Vagina (tissue), 2 donors: ENCODE results near the gene GALE. TPM values are rescaled to one million over a fixed set of nuclear protein-coding genes. Genes with fewer than 3 reads are reported as not detected.

Experiments
- DNase-seq, 2 donors: peaks; one replicate each; pipeline ENCODE4 v3.0.0-alpha.2; 2017; ENCODE audit errors: extremely low spot score in 2 of 2
- H3K27ac ChIP-seq: fragments of 200-600 bp; sonication (generic); one replicate; pipeline ENCODE4 v1.5.1; 2019
- H3K27me3 ChIP-seq: fragments of 200-600 bp; sonication (generic); one replicate; pipeline ENCODE4 v1.5.1; 2019
- H3K36me3 ChIP-seq, 2 donors: fragments of 200-600 bp; sonication (generic); one replicate each; pipeline ENCODE4 v1.5.1; 2017 to 2019
- H3K4me1 ChIP-seq: fragments of 200-600 bp; sonication (generic); one replicate; pipeline ENCODE4 v1.5.1; 2019
- H3K4me3 ChIP-seq, 2 donors: fragments of 200-600 bp; sonication (generic); 1 replicate in 1 of 2; 2 replicates in 1 of 2; pipeline ENCODE4 v1.5.1; 2016 to 2019
- H3K9me3 ChIP-seq: fragments of 200-600 bp; sonication (generic); one replicate; pipeline ENCODE4 v1.5.1; 2019
- POLR2A ChIP-seq, 2 donors: fragments of 450-650 bp; IDR thresholded peaks; one replicate each; pipeline ENCODE4 v1.6.1; 2017; ENCODE audit warnings: antibody characterized with exemption in 2 of 2, mild to moderate bottlenecking in 2 of 2, moderate library complexity in 2 of 2
- POLR2AphosphoS5 ChIP-seq, 2 donors: sonication (generic); formaldehyde crosslinking; IDR thresholded peaks; one replicate each; pipeline ENCODE4 v1.9.0; 2017; ENCODE audit warnings: antibody characterized with exemption in 2 of 2, mild to moderate bottlenecking in 2 of 2, low read depth in 1 of 2; ENCODE audit not compliant: insufficient read depth in 1 of 2
- intact Hi-C: fragments of 100-400 bp; cut with DNase I; formaldehyde crosslinking; loops from one replicate; pipeline ENCODE4 v1.15.1; 2023
- total RNA-seq: library from RNA; depleted of rRNA; stranded (reverse); fragments of >200 nt; gene quantifications from one replicate; pipeline ENCODE4 v1.2.3, GENCODE V29; 2016
- TF ChIP-seq, protein P1 (sequence below), 3 experiments: fragments of 450-650 bp in 2 of 3; fragments of 200-600 bp in 1 of 3; sonication (generic) in 1 of 3; IDR thresholded peaks; one replicate each; pipeline ENCODE4 v1.5.1; 2017 to 2019; ENCODE audit warnings: antibody characterized with exemption in 3 of 3, mild to moderate bottlenecking in 2 of 3, moderate library complexity in 2 of 3

The GALE gene
- total RNA-seq, 1 donor from 2014 or later = 12.3 TPM

DNA sequence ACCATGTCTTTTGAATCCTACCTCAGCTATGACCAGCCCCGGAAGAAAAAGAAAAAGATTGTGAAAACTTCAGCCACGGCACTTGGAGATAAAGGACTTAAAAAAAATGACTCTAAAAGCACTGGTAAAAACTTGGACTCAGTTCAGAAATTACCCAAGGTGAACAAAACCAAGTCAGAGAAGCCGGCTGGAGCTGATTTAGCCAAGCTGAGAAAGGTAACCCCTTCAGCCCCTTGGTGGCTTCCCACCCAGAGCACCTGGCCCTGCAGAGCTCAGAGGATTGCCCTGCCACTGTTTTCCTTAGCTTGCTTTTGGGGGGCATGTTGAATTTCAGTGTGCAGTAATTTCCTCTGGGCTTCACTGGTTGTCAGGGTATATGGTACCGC, 48.7 kb downstream of the GALE start:
- TF ChIP-seq POLR2AphosphoS5 (IDR thresholded peaks at IDR 0.05; ENCODE audit: insufficient read depth in 1 of 2, low read depth in 1 of 2) (no peak), POLR2A (IDR thresholded peaks at IDR 0.05) (no peak)
- TF ChIP-seq, protein P1, sequence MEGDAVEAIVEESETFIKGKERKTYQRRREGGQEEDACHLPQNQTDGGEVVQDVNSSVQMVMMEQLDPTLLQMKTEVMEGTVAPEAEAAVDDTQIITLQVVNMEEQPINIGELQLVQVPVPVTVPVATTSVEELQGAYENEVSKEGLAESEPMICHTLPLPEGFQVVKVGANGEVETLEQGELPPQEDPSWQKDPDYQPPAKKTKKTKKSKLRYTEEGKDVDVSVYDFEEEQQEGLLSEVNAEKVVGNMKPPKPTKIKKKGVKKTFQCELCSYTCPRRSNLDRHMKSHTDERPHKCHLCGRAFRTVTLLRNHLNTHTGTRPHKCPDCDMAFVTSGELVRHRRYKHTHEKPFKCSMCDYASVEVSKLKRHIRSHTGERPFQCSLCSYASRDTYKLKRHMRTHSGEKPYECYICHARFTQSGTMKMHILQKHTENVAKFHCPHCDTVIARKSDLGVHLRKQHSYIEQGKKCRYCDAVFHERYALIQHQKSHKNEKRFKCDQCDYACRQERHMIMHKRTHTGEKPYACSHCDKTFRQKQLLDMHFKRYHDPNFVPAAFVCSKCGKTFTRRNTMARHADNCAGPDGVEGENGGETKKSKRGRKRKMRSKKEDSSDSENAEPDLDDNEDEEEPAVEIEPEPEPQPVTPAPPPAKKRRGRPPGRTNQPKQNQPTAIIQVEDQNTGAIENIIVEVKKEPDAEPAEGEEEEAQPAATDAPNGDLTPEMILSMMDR (IDR thresholded peaks at IDR 0.05) = no peak
- Histone ChIP-seq H3K27me3 (no peaks in the 10 kb centered on the region), H3K36me3 (peaks cover 22 to 66% of the 10 kb centered on the region in 2 donors), H3K27ac (no peak overlapping the region), H3K9me3 (no peaks in the 10 kb centered on the region), H3K4me1 (peaks cover 2% of the 10 kb centered on the region), H3K4me3 (no peak overlapping the region)
- no peak for DNase-seq
- intact Hi-C loops = no loop called here

DNA sequence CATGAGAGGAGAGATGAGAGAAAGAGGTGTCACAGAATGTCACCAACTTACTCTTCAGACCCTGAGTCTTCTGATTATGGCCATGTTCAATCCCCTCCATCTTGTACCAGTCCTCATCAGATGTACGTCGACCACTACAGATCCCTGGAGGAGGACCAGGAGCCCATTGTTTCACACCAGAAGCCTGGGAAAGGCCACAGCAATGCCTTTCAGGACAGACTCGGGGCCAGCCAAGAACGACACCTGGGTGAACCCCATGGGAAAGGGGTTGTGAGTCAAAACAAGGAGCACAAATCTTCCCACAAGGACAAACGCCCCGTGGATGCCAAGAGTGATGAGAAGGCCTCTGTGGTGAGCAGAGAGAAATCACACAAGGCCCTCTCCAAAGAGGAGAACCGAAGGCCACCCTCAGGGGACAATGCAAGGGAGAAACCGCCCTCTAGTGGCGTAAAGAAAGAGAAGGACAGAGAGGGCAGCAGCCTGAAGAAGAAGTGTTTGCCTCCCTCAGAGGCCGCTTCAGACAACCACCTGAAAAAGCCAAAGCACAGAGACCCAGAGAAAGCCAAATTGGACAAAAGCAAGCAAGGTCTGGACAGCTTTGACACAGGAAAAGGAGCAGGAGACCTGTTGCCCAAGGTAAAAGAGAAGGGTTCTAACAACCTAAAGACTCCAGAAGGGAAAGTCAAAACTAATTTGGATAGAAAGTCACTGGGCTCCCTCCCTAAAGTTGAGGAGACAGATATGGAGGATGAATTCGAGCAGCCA, 49.3 kb downstream of the GALE start:
- intact Hi-C loops = no loop called here

DNA sequence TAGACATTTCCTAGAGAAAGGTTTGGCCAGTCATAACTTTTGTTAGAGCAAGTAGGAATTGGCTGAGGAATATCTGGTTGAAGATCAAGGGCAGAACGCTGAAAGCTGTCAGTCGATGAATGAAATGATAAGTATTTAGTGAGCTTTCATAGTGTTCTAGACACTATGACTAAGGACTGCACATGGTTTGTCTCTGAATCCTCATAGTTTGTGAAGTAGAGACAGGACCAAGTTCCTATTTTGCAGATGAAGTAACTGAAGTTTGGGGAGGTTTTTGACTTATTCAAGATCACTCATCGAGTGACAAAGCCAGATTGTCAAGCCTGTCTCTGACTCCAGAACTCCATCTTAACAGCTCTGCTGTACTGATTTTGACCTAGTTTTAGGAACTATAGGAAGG, 52.5 kb downstream of the GALE start:
- Histone ChIP-seq H3K27me3 (no peaks in the 10 kb centered on the region), H3K27ac (no peak overlapping the region), H3K36me3 (peaks cover 8 to 29% of the 10 kb centered on the region in 2 donors), H3K9me3 (no peaks in the 10 kb centered on the region), H3K4me3 (no peak overlapping the region), H3K4me1 (peaks cover 29% of the 10 kb centered on the region)
- TF ChIP-seq POLR2A (IDR thresholded peaks at IDR 0.05) (no peak), POLR2AphosphoS5 (IDR thresholded peaks at IDR 0.05; ENCODE audit: insufficient read depth in 1 of 2, low read depth in 1 of 2) (no peak)
- TF ChIP-seq, protein P1 (IDR thresholded peaks at IDR 0.05) = no peak
- intact Hi-C loops = no loop called here
- no peak for DNase-seq

More for the DNA sequence above, 49.3 kb downstream of the GALE start:
- Histone ChIP-seq H3K9me3 (no peaks in the 10 kb centered on the region), H3K36me3 (peaks cover 19 to 61% of the 10 kb centered on the region in 2 donors), H3K4me1 (peaks cover 8% of the 10 kb centered on the region), H3K4me3 (no peak overlapping the region), H3K27ac (no peak overlapping the region), H3K27me3 (no peaks in the 10 kb centered on the region)
- no peak for TF ChIP-seq POLR2A (IDR thresholded peaks at IDR 0.05)
- TF ChIP-seq, protein P1 (IDR thresholded peaks at IDR 0.05) = no peak
- no peak for TF ChIP-seq POLR2AphosphoS5 (IDR thresholded peaks at IDR 0.05; ENCODE audit: insufficient read depth in 1 of 2, low read depth in 1 of 2)
- DNase-seq = no peak

Other genes starting within 250 kb of the GALE start
- 358 TPM for gene ID3, start 241.3 kb downstream of the GALE start, total RNA-seq
- 948 TPM for gene RPL11, start 108.9 kb downstream of the GALE start, total RNA-seq
- gene ELOA, start 57.3 kb downstream of the GALE start, total RNA-seq = 25.5 TPM
- 63.6 TPM for gene PITHD1, start 22.3 kb downstream of the GALE start, total RNA-seq
- gene LYPLA2, start 9.6 kb downstream of the GALE start, total RNA-seq = 56.2 TPM
- 25.3 TPM for gene HMGCL, start 24.7 kb upstream of the GALE start, total RNA-seq
- gene FUCA1, start 67.5 kb upstream of the GALE start, total RNA-seq = 10.6 TPM
- not detected for gene CNR2, start 112.6 kb upstream of the GALE start, total RNA-seq
- 92.8 TPM for gene PNRC2, start 159.1 kb upstream of the GALE start, total RNA-seq
- 72.4 TPM for gene SRSF10, start 179.6 kb upstream of the GALE start, total RNA-seq